ENCODE data around the gene BRD4. TPM values are rescaled to one million over a fixed set of nuclear protein-coding genes. Genes with fewer than 3 reads are reported as not detected.

BRD4 gene
- total and polyA plus RNA-seq, 2 of the 13 experiments (the other 11 are each of a cell fraction or from before 2014, with no cell fraction given), result 10.5 to 11.4 TPM

- TF ChIP-seq, protein P1, sequence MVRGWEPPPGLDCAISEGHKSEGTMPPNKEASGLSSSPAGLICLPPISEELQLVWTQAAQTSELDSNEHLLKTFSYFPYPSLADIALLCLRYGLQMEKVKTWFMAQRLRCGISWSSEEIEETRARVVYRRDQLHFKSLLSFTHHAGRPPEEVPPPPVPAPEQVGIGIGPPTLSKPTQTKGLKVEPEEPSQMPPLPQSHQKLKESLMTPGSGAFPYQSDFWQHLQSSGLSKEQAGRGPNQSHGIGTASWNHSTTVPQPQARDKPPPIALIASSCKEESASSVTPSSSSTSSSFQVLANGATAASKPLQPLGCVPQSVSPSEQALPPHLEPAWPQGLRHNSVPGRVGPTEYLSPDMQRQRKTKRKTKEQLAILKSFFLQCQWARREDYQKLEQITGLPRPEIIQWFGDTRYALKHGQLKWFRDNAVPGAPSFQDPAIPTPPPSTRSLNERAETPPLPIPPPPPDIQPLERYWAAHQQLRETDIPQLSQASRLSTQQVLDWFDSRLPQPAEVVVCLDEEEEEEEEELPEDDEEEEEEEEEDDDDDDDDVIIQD (CRISPR knock-in tag; IDR thresholded peaks at IDR 0.05; ENCODE audit: low read depth), result peak; percentile 50; the same call in 1 of the 2 replicates
- no peak; the same call in 1 of the 2 replicates for TF ChIP-seq ZMAT3 (CRISPR knock-in tag; conservative IDR thresholded peaks at IDR 0.05)
- no peak for TF ChIP-seq NRL (CRISPR knock-in tag; IDR thresholded peaks at IDR 0.05; ENCODE audit: borderline replicate concordance)
- TF ChIP-seq SKI (IDR thresholded peaks at IDR 0.05; ENCODE audit: partially characterized antibody), result no peak
- no peak for TF ChIP-seq ZBTB49 (CRISPR knock-in tag; IDR thresholded peaks at IDR 0.05; ENCODE audit: borderline replicate concordance)
- TF ChIP-seq ZNF776 (CRISPR knock-in tag; IDR thresholded peaks at IDR 0.05), result no peak
- TF ChIP-seq RERE (CRISPR knock-in tag; IDR thresholded peaks at IDR 0.05; ENCODE audit: low read depth), result 0 out of 2 replicates have a peak, but pooled peaks have one; percentile 10
- 0 out of 2 replicates have a peak, but pooled peaks have one; percentile 70 for TF ChIP-seq ZNF564 (CRISPR knock-in tag; IDR thresholded peaks at IDR 0.05)
- TF ChIP-seq PCBP1 (IDR thresholded peaks at IDR 0.05; ENCODE audit: borderline replicate concordance, low read depth, low read length), result no peak
- peak; percentile 98 for TF ChIP-seq PPARG (CRISPR knock-in tag; conservative IDR thresholded peaks at IDR 0.05)
- no peak; the same call in none of the 2 replicates for TF ChIP-seq IRF9 (CRISPR knock-in tag; IDR thresholded peaks at IDR 0.05; ENCODE audit: borderline replicate concordance)
- TF ChIP-seq, protein P2, sequence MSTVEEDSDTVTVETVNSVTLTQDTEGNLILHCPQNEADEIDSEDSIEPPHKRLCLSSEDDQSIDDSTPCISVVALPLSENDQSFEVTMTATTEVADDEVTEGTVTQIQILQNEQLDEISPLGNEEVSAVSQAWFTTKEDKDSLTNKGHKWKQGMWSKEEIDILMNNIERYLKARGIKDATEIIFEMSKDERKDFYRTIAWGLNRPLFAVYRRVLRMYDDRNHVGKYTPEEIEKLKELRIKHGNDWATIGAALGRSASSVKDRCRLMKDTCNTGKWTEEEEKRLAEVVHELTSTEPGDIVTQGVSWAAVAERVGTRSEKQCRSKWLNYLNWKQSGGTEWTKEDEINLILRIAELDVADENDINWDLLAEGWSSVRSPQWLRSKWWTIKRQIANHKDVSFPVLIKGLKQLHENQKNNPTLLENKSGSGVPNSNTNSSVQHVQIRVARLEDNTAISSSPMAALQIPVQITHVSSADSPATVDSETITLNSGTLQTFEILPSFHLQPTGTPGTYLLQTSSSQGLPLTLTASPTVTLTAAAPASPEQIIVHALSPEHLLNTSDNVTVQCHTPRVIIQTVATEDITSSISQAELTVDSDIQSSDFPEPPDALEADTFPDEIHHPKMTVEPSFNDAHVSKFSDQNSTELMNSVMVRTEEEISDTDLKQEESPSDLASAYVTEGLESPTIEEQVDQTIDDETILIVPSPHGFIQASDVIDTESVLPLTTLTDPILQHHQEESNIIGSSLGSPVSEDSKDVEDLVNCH (CRISPR knock-in tag; IDR thresholded peaks at IDR 0.05), result no peak
- no peak for TF ChIP-seq ZNF597 (CRISPR knock-in tag; IDR thresholded peaks at IDR 0.05)
- TF ChIP-seq MAX (IDR thresholded peaks at IDR 0.05), result peak; percentile 0; the same call in 1 of the 2 replicates
These were observed 35.4 kb downstream of the BRD4 start (continued) for GRCh38 chr19:15296841-15297415.
